H9 (cell line): Measurements from ENCODE around the gene ARRDC2. TPM values are rescaled to one million over a fixed set of nuclear protein-coding genes. Genes with fewer than 3 reads are reported as not detected.

Experiments
- DNase-seq: peaks from one replicate; pipeline ENCODE4 v3.0.0-alpha.2; 2017
- H2AFZ ChIP-seq: one replicate; pipeline ENCODE4 v1.6.1; 2013; ENCODE audit warnings: mild to moderate bottlenecking, low read length, control low read depth, moderate library complexity
- H2AK5ac ChIP-seq: 2 replicates; pipeline ENCODE4 v1.6.1; 2013; ENCODE audit warnings: low read length, control low read depth, mixed read lengths; ENCODE audit not compliant: insufficient read length
- H2BK120ac ChIP-seq: one replicate; pipeline ENCODE4 v1.6.1; 2013; ENCODE audit warnings: low read depth, mild to moderate bottlenecking, low read length, control low read depth, inconsistent platforms; ENCODE audit not compliant: poor library complexity, severe bottlenecking
- H2BK12ac ChIP-seq: 2 replicates; pipeline ENCODE4 v1.6.1; 2013; ENCODE audit warnings: low read length, control low read depth, mixed read lengths, low read depth; ENCODE audit not compliant: insufficient read length
- H2BK15ac ChIP-seq: 2 replicates; pipeline ENCODE4 v1.6.1; 2013; ENCODE audit warnings: low read depth, low read length, control low read depth
- H2BK20ac ChIP-seq: one replicate; pipeline ENCODE4 v1.6.1; 2013; ENCODE audit warnings: low read depth, mild to moderate bottlenecking, low read length, control low read depth, inconsistent platforms; ENCODE audit not compliant: poor library complexity, severe bottlenecking
- H2BK5ac ChIP-seq: 2 replicates; pipeline ENCODE4 v1.6.1; 2013; ENCODE audit warnings: low read length, control low read depth, mixed read lengths; ENCODE audit not compliant: insufficient read length
- H3K14ac ChIP-seq: 2 replicates; pipeline ENCODE4 v1.6.1; 2013; ENCODE audit warnings: low read length, control low read depth; ENCODE audit not compliant: insufficient read depth
- H3K18ac ChIP-seq: 2 replicates; pipeline ENCODE4 v1.6.1; 2013; ENCODE audit warnings: low read depth, mild to moderate bottlenecking, mixed read lengths, low read length, control low read depth; ENCODE audit not compliant: insufficient read length
- H3K23ac ChIP-seq: 2 replicates; pipeline ENCODE4 v1.6.1; 2013; ENCODE audit warnings: low read length, control low read depth, mixed read lengths, low read depth; ENCODE audit not compliant: insufficient read length
- H3K23me2 ChIP-seq: 2 replicates; pipeline ENCODE4 v1.6.1; 2013; ENCODE audit warnings: low read depth, mild to moderate bottlenecking, mixed read lengths, low read length, control low read depth; ENCODE audit not compliant: insufficient read length, poor library complexity, severe bottlenecking
- H3K27ac ChIP-seq: 2 replicates; pipeline ENCODE4 v1.5.1; 2013; ENCODE audit warnings: low read length, control low read depth, mixed read lengths, low read depth; ENCODE audit not compliant: insufficient read length
- H3K27me3 ChIP-seq: 2 replicates; pipeline ENCODE4 v1.6.1; 2013; ENCODE audit warnings: low read length, control low read depth, inconsistent platforms; ENCODE audit not compliant: insufficient read depth
- H3K4ac ChIP-seq: 2 replicates; pipeline ENCODE4 v1.6.1; 2013; ENCODE audit warnings: low read depth, mild to moderate bottlenecking, control low read depth, inconsistent platforms, low read length, moderate library complexity
- H3K4me1 ChIP-seq: 2 replicates; pipeline ENCODE4 v1.6.1; 2013; ENCODE audit warnings: low read length, control low read depth, inconsistent platforms; ENCODE audit not compliant: insufficient read depth
- H3K4me2 ChIP-seq: 2 replicates; pipeline ENCODE4 v1.6.1; 2013; ENCODE audit warnings: low read length, control low read depth, mixed read lengths; ENCODE audit not compliant: insufficient read length, insufficient read depth
- H3K56ac ChIP-seq: 2 replicates; pipeline ENCODE4 v1.6.1; 2013; ENCODE audit warnings: low read depth, mild to moderate bottlenecking, mixed read lengths, low read length, control low read depth; ENCODE audit not compliant: insufficient read length
- H3K79me1 ChIP-seq: 2 replicates; pipeline ENCODE4 v1.6.1; 2013; ENCODE audit warnings: low read depth, mild to moderate bottlenecking, moderate library complexity, low read length, control low read depth, inconsistent platforms; ENCODE audit not compliant: insufficient read depth, poor library complexity, severe bottlenecking
- H3K79me2 ChIP-seq: 2 replicates; pipeline ENCODE4 v1.6.1; 2013; ENCODE audit warnings: low read length, control low read depth, inconsistent platforms; ENCODE audit not compliant: insufficient read depth
- H3K9ac ChIP-seq: 2 replicates; pipeline ENCODE4 v1.6.1; 2013; ENCODE audit warnings: low read length, control low read depth, mixed read lengths; ENCODE audit not compliant: insufficient read length; ENCODE audit errors: extremely low read depth
- H3K9me3 ChIP-seq: one replicate; pipeline ENCODE4 v1.6.1; 2013; ENCODE audit warnings: low read depth, low read length, inconsistent platforms; ENCODE audit not compliant: control insufficient read depth
- H3T11ph ChIP-seq: one replicate; pipeline ENCODE4 v1.6.1; 2013; ENCODE audit warnings: mild to moderate bottlenecking, low read length, control low read depth, inconsistent platforms
- H4K20me1 ChIP-seq: one replicate; pipeline ENCODE4 v1.6.1; 2013; ENCODE audit not compliant: control insufficient read depth, insufficient read length, insufficient read depth
- H4K5ac ChIP-seq: 2 replicates; pipeline ENCODE4 v1.6.1; 2013; ENCODE audit warnings: low read depth, mild to moderate bottlenecking, mixed read lengths, low read length, control low read depth; ENCODE audit not compliant: insufficient read length
- H4K8ac ChIP-seq: replicated peaks from 2 replicates; pipeline ENCODE4 v1.6.1; 2013; ENCODE audit warnings: low read length, control low read depth, mixed read lengths, low read depth; ENCODE audit not compliant: insufficient read length
- H4K91ac ChIP-seq: 2 replicates; pipeline ENCODE4 v1.6.1; 2013; ENCODE audit warnings: low read depth, mild to moderate bottlenecking, moderate library complexity, mixed read lengths, low read length, control low read depth; ENCODE audit not compliant: insufficient read length
- H3K27ac Mint-ChIP-seq, 3 experiments: 2 replicates in 2 of 3; 3 replicates in 1 of 3; pipeline ENCODE4 v1.8.0; 2020 to 2021; ENCODE audit warnings: mixed read lengths in 3 of 3, mild to moderate bottlenecking in 1 of 3, moderate library complexity in 1 of 3
- H3K27me3 Mint-ChIP-seq: 2 replicates; pipeline ENCODE4 v1.8.0; 2021; ENCODE audit warnings: low read depth, mild to moderate bottlenecking, moderate library complexity, mixed read lengths
- H3K36me3 Mint-ChIP-seq, 3 experiments: 2 replicates in 2 of 3; 3 replicates in 1 of 3; pipeline ENCODE4 v1.8.0; 2020 to 2021; ENCODE audit warnings: low read depth in 3 of 3, mixed read lengths in 3 of 3; ENCODE audit not compliant: insufficient read depth in 1 of 3
- H3K4me1 Mint-ChIP-seq, 2 experiments: 2 replicates each; pipeline ENCODE4 v1.8.0; 2020; ENCODE audit warnings: mixed read lengths in 2 of 2
- H3K4me3 Mint-ChIP-seq, 2 experiments: 2 replicates in 1 of 2; 3 replicates in 1 of 2; pipeline ENCODE4 v1.8.0; 2020 to 2021; ENCODE audit warnings: mild to moderate bottlenecking in 2 of 2, mixed read lengths in 2 of 2, moderate library complexity in 1 of 2
- H3K9me3 Mint-ChIP-seq, 2 experiments: 2 replicates in 1 of 2; 3 replicates in 1 of 2; pipeline ENCODE4 v1.8.0; 2020; ENCODE audit warnings: mild to moderate bottlenecking in 2 of 2, mixed read lengths in 2 of 2, moderate library complexity in 1 of 2
- WGBS: extraction: QIAGEN DNeasy Blood & Tissue Kit; methylation state at CpG from one replicate; pipeline ENCODE4 v1.1.7; 2013; ENCODE audit warnings: missing lambda C conversion rate, low lambda C conversion rate, mixed read lengths; ENCODE audit not compliant: insufficient read length; ENCODE audit errors: extremely low coverage; 5-methylcytosine and 5-hydroxymethylcytosine counted together
- total RNA-seq: library from RNA; stranded (reverse); gene quantifications from 2 replicates; pipeline ENCODE4 v1.2.1, GENCODE V29; 2021
- TF ChIP-seq, protein P1 (sequence below): fragments of 200-600 bp; sonication (generic); conservative IDR thresholded peaks from 3 replicates; pipeline ENCODE4 v1.8.0; 2021; ENCODE audit warnings: antibody characterized with exemption, mild to moderate bottlenecking

ARRDC2 gene
- total RNA-seq, 1 experiment from 2014 or later, result 10.5 TPM

GRCh38 chr19:18051887-18052286 lies 43.9 kb downstream of the ARRDC2 start:
- Histone ChIP-seq H2BK5ac (no peak overlapping the region), H2BK15ac (no peak overlapping the region), H3K18ac (no peak overlapping the region), H2BK12ac (no peak overlapping the region), H4K91ac (no peak overlapping the region), H3K4me2 (no peak overlapping the region), H3K27me3 (no peaks in the 10 kb centered on the region), H2BK120ac (no peak overlapping the region), H2BK20ac (no peak overlapping the region), H3K79me2 (no peaks in the 10 kb centered on the region), H3K23ac (no peak overlapping the region), H4K8ac (no peak overlapping the region), H3K14ac (no peak overlapping the region), H3K4me1 (no peaks in the 10 kb centered on the region), H3K56ac (no peak overlapping the region), H3T11ph (no peak overlapping the region), H3K27ac (no peak overlapping the region), H3K9me3 (no peaks in the 10 kb centered on the region), H2AK5ac (no peak overlapping the region), H3K23me2 (no peaks in the 10 kb centered on the region), H3K79me1 (no peaks in the 10 kb centered on the region), H4K5ac (no peak overlapping the region), H3K9ac (no peak overlapping the region), H3K4ac (no peak overlapping the region), H4K20me1 (no peaks in the 10 kb centered on the region), H2AFZ (no peak overlapping the region)
- Mint-ChIP-seq H3K27ac (no peak overlapping the region), H3K36me3 (no peaks in the 10 kb centered on the region), H3K9me3 (no peaks in the 10 kb centered on the region; a peak in 1 of 5 replicates), H3K27me3 (peaks cover 2% of the 10 kb centered on the region; the same call in 1 of the 2 replicates), H3K4me3 (no peak overlapping the region), H3K4me1 (peaks cover 0 to 7% of the 10 kb centered on the region in 2 experiments; a peak in 1 of 4 replicates)
- WGBS, result no CpG with 5 or more reads among the region's 31 CpGs
- DNase-seq, result no peak
- TF ChIP-seq, protein P1, sequence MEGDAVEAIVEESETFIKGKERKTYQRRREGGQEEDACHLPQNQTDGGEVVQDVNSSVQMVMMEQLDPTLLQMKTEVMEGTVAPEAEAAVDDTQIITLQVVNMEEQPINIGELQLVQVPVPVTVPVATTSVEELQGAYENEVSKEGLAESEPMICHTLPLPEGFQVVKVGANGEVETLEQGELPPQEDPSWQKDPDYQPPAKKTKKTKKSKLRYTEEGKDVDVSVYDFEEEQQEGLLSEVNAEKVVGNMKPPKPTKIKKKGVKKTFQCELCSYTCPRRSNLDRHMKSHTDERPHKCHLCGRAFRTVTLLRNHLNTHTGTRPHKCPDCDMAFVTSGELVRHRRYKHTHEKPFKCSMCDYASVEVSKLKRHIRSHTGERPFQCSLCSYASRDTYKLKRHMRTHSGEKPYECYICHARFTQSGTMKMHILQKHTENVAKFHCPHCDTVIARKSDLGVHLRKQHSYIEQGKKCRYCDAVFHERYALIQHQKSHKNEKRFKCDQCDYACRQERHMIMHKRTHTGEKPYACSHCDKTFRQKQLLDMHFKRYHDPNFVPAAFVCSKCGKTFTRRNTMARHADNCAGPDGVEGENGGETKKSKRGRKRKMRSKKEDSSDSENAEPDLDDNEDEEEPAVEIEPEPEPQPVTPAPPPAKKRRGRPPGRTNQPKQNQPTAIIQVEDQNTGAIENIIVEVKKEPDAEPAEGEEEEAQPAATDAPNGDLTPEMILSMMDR, result no peak
